ENCODE data around the gene VPS51. TPM values are rescaled to one million over a fixed set of nuclear protein-coding genes. Genes with fewer than 3 reads are reported as not detected.

Gene VPS51
- total and polyA plus RNA-seq, 2 of the 13 experiments (the other 11 are each of a cell fraction or from before 2014, with no cell fraction given) = 76.3 to 90.6 TPM

- TF ChIP-seq BCL3 (CRISPR knock-in tag; IDR thresholded peaks at IDR 0.05) (no peak), FOSL2 (CRISPR knock-in tag; IDR thresholded peaks at IDR 0.05) (peak; percentile 35; the same call in 1 of the 2 replicates), POGZ (CRISPR knock-in tag; IDR thresholded peaks at IDR 0.05) (peak; percentile 66; the same call in 1 of the 2 replicates), AHDC1 (CRISPR knock-in tag; IDR thresholded peaks at IDR 0.05; ENCODE audit: borderline replicate concordance) (no peak), SMC3 (IDR thresholded peaks at IDR 0.05; ENCODE audit: low read length) (no peak), PRDM4 (CRISPR knock-in tag; IDR thresholded peaks at IDR 0.05; ENCODE audit: borderline replicate concordance) (0 out of 2 replicates have a peak, but pooled peaks have one; percentile 33), FOXC1 (CRISPR knock-in tag; IDR thresholded peaks at IDR 0.05; ENCODE audit: borderline replicate concordance) (no peak; the same call in 1 of the 2 replicates), RAD51 (IDR thresholded peaks at IDR 0.05; ENCODE audit: borderline replicate concordance) (no peak)
- TF ChIP-seq, protein P1, sequence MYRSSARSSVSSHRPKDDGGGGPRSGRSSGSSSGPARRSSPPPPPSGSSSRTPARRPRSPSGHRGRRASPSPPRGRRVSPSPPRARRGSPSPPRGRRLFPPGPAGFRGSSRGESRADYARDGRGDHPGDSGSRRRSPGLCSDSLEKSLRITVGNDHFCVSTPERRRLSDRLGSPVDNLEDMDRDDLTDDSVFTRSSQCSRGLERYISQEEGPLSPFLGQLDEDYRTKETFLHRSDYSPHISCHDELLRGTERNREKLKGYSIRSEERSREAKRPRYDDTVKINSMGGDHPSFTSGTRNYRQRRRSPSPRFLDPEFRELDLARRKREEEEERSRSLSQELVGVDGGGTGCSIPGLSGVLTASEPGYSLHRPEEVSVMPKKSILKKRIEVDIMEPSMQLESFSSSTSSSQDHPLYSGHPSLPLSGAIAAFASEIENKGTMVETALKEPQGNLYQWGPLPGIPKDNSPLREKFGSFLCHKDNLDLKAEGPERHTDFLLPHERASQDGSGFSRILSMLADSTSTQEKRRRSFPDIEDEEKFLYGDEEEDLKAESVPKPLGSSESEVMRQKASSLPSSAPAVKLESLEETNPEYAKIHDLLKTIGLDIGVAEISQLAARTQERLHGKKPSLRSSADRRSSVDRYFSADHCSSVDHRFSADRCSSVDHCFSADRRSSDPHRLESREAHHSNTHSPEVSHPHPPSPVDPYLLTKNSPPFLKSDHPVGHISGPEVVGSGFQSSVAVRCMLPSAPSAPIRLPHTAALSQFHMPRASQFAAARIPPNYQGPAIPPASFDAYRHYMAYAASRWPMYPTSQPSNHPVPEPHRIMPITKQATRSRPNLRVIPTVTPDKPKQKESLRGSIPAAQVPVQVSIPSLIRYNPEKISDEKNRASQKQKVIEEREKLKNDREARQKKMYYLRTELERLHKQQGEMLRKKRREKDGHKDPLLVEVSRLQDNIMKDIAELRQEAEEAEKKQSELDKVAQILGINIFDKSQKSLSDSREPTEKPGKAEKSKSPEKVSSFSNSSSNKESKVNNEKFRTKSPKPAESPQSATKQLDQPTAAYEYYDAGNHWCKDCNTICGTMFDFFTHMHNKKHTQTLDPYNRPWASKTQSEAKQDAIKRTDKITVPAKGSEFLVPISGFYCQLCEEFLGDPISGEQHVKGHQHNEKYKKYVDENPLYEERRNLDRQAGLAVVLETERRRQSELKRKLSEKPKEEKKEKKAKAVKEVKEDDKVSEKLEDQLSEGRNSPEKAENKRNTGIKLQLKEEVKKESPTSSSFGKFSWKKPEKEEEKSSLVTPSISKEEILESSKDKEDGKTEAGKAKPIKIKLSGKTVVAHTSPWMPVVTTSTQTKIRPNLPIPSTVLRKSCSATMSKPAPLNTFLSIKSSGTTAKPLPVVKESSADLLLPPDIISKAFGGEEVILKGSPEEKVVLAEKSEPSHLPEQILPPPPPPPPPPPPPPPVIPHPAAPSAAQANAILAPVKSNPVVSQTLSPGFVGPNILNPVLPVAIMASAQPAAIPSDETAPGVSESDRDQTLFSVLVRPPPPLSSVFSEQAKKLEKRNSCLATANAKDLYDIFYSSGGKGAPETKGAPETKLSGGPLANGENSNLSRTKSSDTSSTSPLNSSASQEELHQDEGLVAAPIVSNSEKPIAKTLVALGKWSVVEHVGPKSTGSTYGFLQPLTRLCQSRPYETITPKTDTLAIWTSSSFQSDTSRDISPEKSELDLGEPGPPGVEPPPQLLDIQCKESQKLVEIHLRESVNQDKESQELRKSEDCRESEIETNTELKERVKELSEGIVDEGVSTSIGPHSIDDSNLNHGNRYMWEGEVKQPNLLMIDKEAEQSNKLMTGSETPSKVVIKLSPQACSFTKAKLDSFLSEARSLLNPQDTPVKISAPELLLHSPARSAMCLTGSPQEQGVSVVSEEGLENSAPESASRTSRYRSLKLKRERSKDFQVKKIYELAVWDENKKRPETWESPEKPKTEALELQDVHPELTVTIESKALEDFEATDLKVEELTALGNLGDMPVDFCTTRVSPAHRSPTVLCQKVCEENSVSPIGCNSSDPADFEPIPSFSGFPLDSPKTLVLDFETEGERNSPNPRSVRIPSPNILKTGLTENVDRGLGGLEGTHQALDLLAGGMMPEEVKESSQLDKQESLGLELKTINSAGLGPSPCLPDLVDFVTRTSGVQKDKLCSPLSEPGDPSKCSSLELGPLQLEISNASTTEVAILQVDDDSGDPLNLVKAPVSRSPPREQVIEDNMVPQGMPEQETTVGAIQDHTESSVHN (CRISPR knock-in tag; IDR thresholded peaks at IDR 0.05) = no peak; the same call in 1 of the 2 replicates
Measured at GRCh38 chr11:65121865-65122696, 26.1 kb downstream of the VPS51 start, which contains the start of the genes FAU and MRPL49 (continued).
